ENCODE measurements around the gene WNT5A. TPM values are rescaled to one million over a fixed set of nuclear protein-coding genes. Genes with fewer than 3 reads are reported as not detected.

The WNT5A gene
- total and polyA plus RNA-seq, 2 experiments from 2014 or later = 76.1 to 298 TPM

DNA sequence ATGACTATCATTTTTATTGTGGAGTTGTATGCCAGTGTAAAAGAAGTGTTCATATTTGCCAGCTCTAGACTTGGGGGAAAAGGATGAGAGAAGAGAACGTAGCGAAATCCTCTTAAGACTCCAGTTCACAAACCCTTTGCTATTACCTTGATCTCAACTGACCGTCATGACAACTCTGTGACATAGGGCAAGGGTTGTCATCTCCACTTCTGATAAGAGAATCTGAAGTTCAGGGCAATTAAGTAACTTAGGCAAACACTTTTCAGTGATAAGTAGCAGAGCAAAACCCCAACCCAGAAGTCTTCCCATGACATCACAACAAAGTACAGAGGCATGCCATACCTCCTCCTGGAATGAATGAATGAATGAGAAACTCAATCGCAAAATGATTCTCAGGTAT lies 40.3 kb upstream of the WNT5A start:
- H3F3A ChIP-seq (ENCODE audit: insufficient read depth) = peaks cover 13% of the 10 kb centered on the region
- peaks cover 15% of the 10 kb centered on the region for H3K4me1 ChIP-seq (ENCODE audit: insufficient read depth)
- in situ Hi-C loops (cut with MboI) = no loop called here
- H3K4me3 ChIP-seq = no peak overlapping the region
- H3K9me2 ChIP-seq (ENCODE audit: insufficient read depth) = no peaks in the 10 kb centered on the region
- no peak for TF ChIP-seq EZH2 (IDR thresholded peaks at IDR 0.05; ENCODE audit: insufficient read depth, poor library complexity, severe bottlenecking)
- TF ChIP-seq EZH2phosphoT487 (IDR thresholded peaks at IDR 0.05; ENCODE audit: insufficient read depth, low read depth) = no peak
- H4K20me1 ChIP-seq (ENCODE audit: insufficient read depth) = no peaks in the 10 kb centered on the region
- no peak for DNase-seq
- H2AFZ ChIP-seq = no peak overlapping the region
- no peak overlapping the region for H3K27ac ChIP-seq
- H3K79me2 ChIP-seq (ENCODE audit: insufficient read depth) = no peaks in the 10 kb centered on the region
- H3K36me3 ChIP-seq (ENCODE audit: low read depth) = no peaks in the 10 kb centered on the region
- no peak overlapping the region for H3K9ac ChIP-seq
- no peaks in the 10 kb centered on the region for H3K9me3 ChIP-seq (ENCODE audit: low read depth)
- H3K27me3 ChIP-seq (replicated peaks; ENCODE audit: insufficient read depth) = peaks cover 36% of the 10 kb centered on the region
- WGBS, 2 experiments (ENCODE audit: low coverage in 1 of 2, low lambda C conversion rate in 2 of 2, missing lambda C conversion rate in 2 of 2) = 76 to 77% methylated on average over 4 of the region's 4 CpGs
- no peak overlapping the region for H3K4me2 ChIP-seq (ENCODE audit: unreplicated experiment)

DNA sequence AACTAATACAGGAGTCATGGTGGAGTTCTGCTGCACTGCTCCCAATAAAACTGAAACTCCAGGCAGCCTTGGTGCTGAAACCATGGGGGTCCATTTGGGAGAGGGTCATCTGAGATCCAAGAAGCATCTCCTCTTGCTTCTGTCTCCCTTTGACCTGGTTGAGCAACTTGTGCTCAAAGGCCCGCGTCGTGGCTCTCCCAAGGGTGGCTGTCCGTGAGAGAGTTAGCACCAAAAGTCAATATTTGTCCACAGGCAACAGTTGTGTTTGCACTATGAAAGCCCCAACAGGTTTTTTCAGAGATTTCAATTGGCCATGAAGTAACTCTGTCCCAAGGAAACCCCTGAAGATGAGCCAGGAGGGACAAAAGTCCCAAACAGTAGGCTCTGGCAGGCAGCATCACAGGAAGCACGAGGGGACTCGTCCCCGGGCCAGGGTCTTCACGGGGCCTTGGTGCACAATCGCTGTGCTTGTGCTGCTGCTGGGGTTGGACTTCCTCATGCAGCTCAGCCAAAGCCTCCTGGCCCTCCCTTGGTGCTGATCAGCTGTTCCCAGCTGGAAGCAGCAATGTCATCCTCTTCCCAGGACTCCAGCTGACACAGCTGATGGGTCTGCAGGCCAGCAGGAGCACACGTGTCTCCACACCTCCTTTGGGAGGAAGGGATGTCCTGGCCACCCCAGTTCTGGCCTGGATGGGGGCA lies 39.4 kb upstream of the WNT5A start:
- Histone ChIP-seq H2AFZ (no peak overlapping the region), H3K27ac (no peak overlapping the region), H3K27me3 (replicated peaks; ENCODE audit: insufficient read depth) (peaks cover 31% of the 10 kb centered on the region), H3K9ac (no peak overlapping the region), H3F3A (ENCODE audit: insufficient read depth) (peaks cover 13% of the 10 kb centered on the region), H3K9me2 (ENCODE audit: insufficient read depth) (no peaks in the 10 kb centered on the region), H3K36me3 (ENCODE audit: low read depth) (no peaks in the 10 kb centered on the region), H3K4me2 (ENCODE audit: unreplicated experiment) (no peak overlapping the region), H4K20me1 (ENCODE audit: insufficient read depth) (no peaks in the 10 kb centered on the region), H3K4me3 (no peak overlapping the region), H3K9me3 (ENCODE audit: low read depth) (no peaks in the 10 kb centered on the region), H3K79me2 (ENCODE audit: insufficient read depth) (no peaks in the 10 kb centered on the region), H3K4me1 (ENCODE audit: insufficient read depth) (peaks cover 20% of the 10 kb centered on the region)
- no peak for TF ChIP-seq EZH2 (IDR thresholded peaks at IDR 0.05; ENCODE audit: insufficient read depth, poor library complexity, severe bottlenecking)
- TF ChIP-seq EZH2phosphoT487 (IDR thresholded peaks at IDR 0.05; ENCODE audit: insufficient read depth, low read depth) = no peak
- in situ Hi-C loops (cut with MboI) = no loop called here
- DNase-seq = no peak
- 57 to 65% methylated on average over 10 of the region's 10 CpGs for WGBS, 2 experiments (ENCODE audit: low coverage in 1 of 2, low lambda C conversion rate in 2 of 2, missing lambda C conversion rate in 2 of 2)

DNA sequence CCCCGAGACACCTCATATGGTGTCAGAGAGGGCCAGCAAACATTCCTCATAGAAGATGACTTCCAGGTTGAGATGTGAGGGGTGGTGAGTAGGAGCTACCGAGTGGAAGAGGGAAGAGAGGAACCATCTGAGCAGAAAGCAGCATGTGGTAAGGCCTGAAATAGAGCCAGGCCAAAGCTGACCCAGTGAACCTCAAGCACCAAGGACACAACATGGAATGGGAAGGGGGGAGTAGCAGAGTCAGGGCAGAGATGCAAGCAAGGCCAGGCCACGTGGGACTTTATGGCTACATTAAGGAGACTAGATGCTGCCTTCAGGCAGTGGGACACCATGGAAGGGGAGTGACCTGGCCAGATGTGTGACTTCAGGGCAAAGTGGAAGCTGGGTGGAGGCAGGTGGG lies 38.3 kb upstream of the WNT5A start:
- Histone ChIP-seq H2AFZ (no peak overlapping the region), H3K9me2 (ENCODE audit: insufficient read depth) (no peaks in the 10 kb centered on the region), H3K27me3 (replicated peaks; ENCODE audit: insufficient read depth) (peaks cover 31% of the 10 kb centered on the region), H4K20me1 (ENCODE audit: insufficient read depth) (no peaks in the 10 kb centered on the region), H3K9ac (no peak overlapping the region), H3K4me2 (ENCODE audit: unreplicated experiment) (no peak overlapping the region), H3K79me2 (ENCODE audit: insufficient read depth) (no peaks in the 10 kb centered on the region), H3K9me3 (ENCODE audit: low read depth) (no peaks in the 10 kb centered on the region), H3K36me3 (ENCODE audit: low read depth) (no peaks in the 10 kb centered on the region), H3K4me1 (ENCODE audit: insufficient read depth) (peaks cover 26% of the 10 kb centered on the region), H3K27ac (no peak overlapping the region), H3K4me3 (no peak overlapping the region), H3F3A (ENCODE audit: insufficient read depth) (peaks cover 13% of the 10 kb centered on the region)
- WGBS, 2 experiments (ENCODE audit: low coverage in 1 of 2, low lambda C conversion rate in 2 of 2, missing lambda C conversion rate in 2 of 2) = 44% methylated on average over 3 of the region's 3 CpGs
- DNase-seq = no peak
- in situ Hi-C loops (cut with MboI) = no loop called here
- TF ChIP-seq EZH2 (IDR thresholded peaks at IDR 0.05; ENCODE audit: insufficient read depth, poor library complexity, severe bottlenecking) (no peak), EZH2phosphoT487 (IDR thresholded peaks at IDR 0.05; ENCODE audit: insufficient read depth, low read depth) (no peak)

DNA sequence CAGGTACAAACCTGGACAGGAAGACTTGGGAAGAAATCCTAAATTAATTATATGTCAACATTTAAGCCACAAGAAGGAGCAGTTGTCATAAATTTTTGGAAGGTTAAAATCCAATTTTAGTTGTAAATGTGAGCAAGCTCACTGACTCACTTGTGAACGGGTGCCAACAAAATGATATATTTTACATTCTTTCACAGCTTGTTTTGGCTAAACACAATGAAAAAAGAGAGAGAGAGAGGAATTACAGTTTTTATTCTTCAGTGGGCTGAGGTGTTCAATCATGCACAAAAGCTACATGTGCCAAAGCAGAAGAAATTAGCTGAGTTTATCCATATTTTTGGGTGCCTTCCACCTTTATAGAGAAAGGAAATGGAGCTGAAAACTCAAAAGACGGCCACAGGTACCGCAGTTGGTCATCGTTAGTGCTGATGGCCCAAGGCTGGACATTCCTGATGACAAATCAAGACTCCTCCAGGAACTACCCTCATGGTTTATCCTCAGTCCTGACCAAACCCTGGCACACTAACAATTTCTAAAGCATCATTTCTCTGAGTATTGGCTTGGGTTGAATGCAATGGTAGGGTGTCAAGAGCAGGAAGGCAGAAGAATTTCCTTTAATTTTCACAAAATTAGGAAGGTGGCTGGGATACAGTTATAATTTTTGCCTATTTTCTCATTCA lies 37.6 kb upstream of the WNT5A start:
- Histone ChIP-seq H3F3A (ENCODE audit: insufficient read depth) (peaks cover 13% of the 10 kb centered on the region), H3K9ac (no peak overlapping the region), H3K79me2 (ENCODE audit: insufficient read depth) (no peaks in the 10 kb centered on the region), H3K4me1 (ENCODE audit: insufficient read depth) (peaks cover 26% of the 10 kb centered on the region), H2AFZ (no peak overlapping the region), H3K27ac (no peak overlapping the region), H3K4me2 (ENCODE audit: unreplicated experiment) (peak overlapping the region; percentile 54), H3K4me3 (no peak overlapping the region), H3K36me3 (ENCODE audit: low read depth) (no peaks in the 10 kb centered on the region), H3K27me3 (replicated peaks; ENCODE audit: insufficient read depth) (peaks cover 26% of the 10 kb centered on the region), H3K9me2 (ENCODE audit: insufficient read depth) (no peaks in the 10 kb centered on the region), H3K9me3 (ENCODE audit: low read depth) (no peaks in the 10 kb centered on the region), H4K20me1 (ENCODE audit: insufficient read depth) (no peaks in the 10 kb centered on the region)
- DNase-seq = peak; percentile 83
- in situ Hi-C loops (cut with MboI) = no loop called here
- WGBS, 2 experiments (ENCODE audit: low coverage in 1 of 2, low lambda C conversion rate in 2 of 2, missing lambda C conversion rate in 2 of 2) = 33 to 35% methylated on average over 4 of the region's 4 CpGs
- TF ChIP-seq EZH2phosphoT487 (IDR thresholded peaks at IDR 0.05; ENCODE audit: insufficient read depth, low read depth) (0 out of 2 replicates have a peak, but pooled peaks have one; percentile 37), EZH2 (IDR thresholded peaks at IDR 0.05; ENCODE audit: insufficient read depth, poor library complexity, severe bottlenecking) (no peak)

Measured in GM23248 (cell line).